ENCODE results near the gene MED27.

GRCh38 chr9:131869348-131869747 is 210.3 kb downstream of the MED27 start:
- TF ChIP-seq, protein P1, sequence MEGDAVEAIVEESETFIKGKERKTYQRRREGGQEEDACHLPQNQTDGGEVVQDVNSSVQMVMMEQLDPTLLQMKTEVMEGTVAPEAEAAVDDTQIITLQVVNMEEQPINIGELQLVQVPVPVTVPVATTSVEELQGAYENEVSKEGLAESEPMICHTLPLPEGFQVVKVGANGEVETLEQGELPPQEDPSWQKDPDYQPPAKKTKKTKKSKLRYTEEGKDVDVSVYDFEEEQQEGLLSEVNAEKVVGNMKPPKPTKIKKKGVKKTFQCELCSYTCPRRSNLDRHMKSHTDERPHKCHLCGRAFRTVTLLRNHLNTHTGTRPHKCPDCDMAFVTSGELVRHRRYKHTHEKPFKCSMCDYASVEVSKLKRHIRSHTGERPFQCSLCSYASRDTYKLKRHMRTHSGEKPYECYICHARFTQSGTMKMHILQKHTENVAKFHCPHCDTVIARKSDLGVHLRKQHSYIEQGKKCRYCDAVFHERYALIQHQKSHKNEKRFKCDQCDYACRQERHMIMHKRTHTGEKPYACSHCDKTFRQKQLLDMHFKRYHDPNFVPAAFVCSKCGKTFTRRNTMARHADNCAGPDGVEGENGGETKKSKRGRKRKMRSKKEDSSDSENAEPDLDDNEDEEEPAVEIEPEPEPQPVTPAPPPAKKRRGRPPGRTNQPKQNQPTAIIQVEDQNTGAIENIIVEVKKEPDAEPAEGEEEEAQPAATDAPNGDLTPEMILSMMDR (conservative IDR thresholded peaks at IDR 0.05; ENCODE audit: low read length) = no peak
- TF ChIP-seq EZH2phosphoT487 (IDR thresholded peaks at IDR 0.05; ENCODE audit: borderline replicate concordance) = no peak
